GM19455 (cell line): ENCODE results near the gene DDI1.
"Not testable (repeated sequence)": the region's sequence is repeated elsewhere in the genome, so short reads cannot be mapped to it uniquely, and the experiment has no call there.

ENCODE experiments used
- ATAC-seq: cut with Tn5 transposase; IDR thresholded peaks from one replicate; pipeline ENCODE4 v1.9.1; 2021; ENCODE audit not compliant: unreplicated experiment

DDI1 gene

GRCh38 chr11:104036995-104037394 is 555 bp downstream of the DDI1 start:
- no peak for ATAC-seq

GRCh38 chr11:104041792-104042191 is 5.4 kb downstream of the DDI1 start:
- no peak for ATAC-seq

GRCh38 chr11:104043142-104043541 is 6.7 kb downstream of the DDI1 start:
- ATAC-seq = no peak

GRCh38 chr11:104043678-104044239 is 7.3 kb downstream of the DDI1 start:
- ATAC-seq = no peak

GRCh38 chr11:104046331-104046730 is 9.9 kb downstream of the DDI1 start:
- no peak for ATAC-seq

- ATAC-seq = not testable (repeated sequence)
Observed at GRCh38 chr11:104046858-104047257, 10.4 kb downstream of the DDI1 start.

GRCh38 chr11:104049116-104049515 is 12.7 kb downstream of the DDI1 start:
- no peak for ATAC-seq

- no peak for ATAC-seq
Observed at GRCh38 chr11:104051778-104052177, 15.3 kb downstream of the DDI1 start.

- no peak for ATAC-seq
Observed at GRCh38 chr11:104053743-104054478, 17.5 kb downstream of the DDI1 start.

GRCh38 chr11:104054911-104055529 is 18.6 kb downstream of the DDI1 start:
- ATAC-seq = no peak

- ATAC-seq = no peak
Observed at GRCh38 chr11:104055596-104055995, 19.2 kb downstream of the DDI1 start.

- ATAC-seq = no peak
Observed at GRCh38 chr11:104057908-104058307, 21.5 kb downstream of the DDI1 start.

- no peak for ATAC-seq
Observed at GRCh38 chr11:104058680-104059079, 22.2 kb downstream of the DDI1 start.

- no peak for ATAC-seq
Observed at GRCh38 chr11:104060004-104060794, 23.8 kb downstream of the DDI1 start.

GRCh38 chr11:104060820-104061219 is 24.4 kb downstream of the DDI1 start:
- ATAC-seq = no peak

GRCh38 chr11:104061853-104062521 is 25.5 kb downstream of the DDI1 start:
- ATAC-seq = no peak

GRCh38 chr11:104064034-104064630 is 27.7 kb downstream of the DDI1 start:
- no peak for ATAC-seq

- ATAC-seq = no peak
Observed at GRCh38 chr11:104067534-104067933, 31.1 kb downstream of the DDI1 start.

GRCh38 chr11:104073950-104074705 is 37.7 kb downstream of the DDI1 start:
- ATAC-seq = peak; percentile 59

GRCh38 chr11:104075091-104075490 is 38.7 kb downstream of the DDI1 start:
- ATAC-seq = no peak
